Activated T-cell treated with anti-CD3 and anti-CD28 coated beads, Interleukin-2, amount 50 U/mL, for 72 hours (primary cell): ENCODE data around the gene OTOF. TPM values are rescaled to one million over a fixed set of nuclear protein-coding genes. Genes with fewer than 3 reads are reported as not detected.

ENCODE experiments used
- ATAC-seq, 2 donors: fragments of 150-1000 bp; cut with Tn5 transposase; replicated peaks in 1 of 2; 2 replicates each; pipeline ENCODE4 v1.10.0; 2021; ENCODE audit warnings: moderate library complexity in 2 of 2, mild to moderate bottlenecking in 1 of 2
- DNase-seq, 2 donors: peaks; one replicate each; pipeline ENCODE4 v3.0.0; 2021 to 2022; ENCODE audit warnings: mixed read lengths in 1 of 2
- H3K27ac Mint-ChIP-seq: one replicate; pipeline ENCODE4 v1.8.0; 2022; ENCODE audit warnings: mild to moderate bottlenecking, moderate library complexity, mixed read lengths
- H3K27me3 Mint-ChIP-seq: one replicate; pipeline ENCODE4 v1.8.0; 2022; ENCODE audit warnings: low read depth, mixed read lengths
- H3K36me3 Mint-ChIP-seq, 2 donors: one replicate each; pipeline ENCODE4 v1.8.0; 2022; ENCODE audit warnings: mixed read lengths in 2 of 2, mild to moderate bottlenecking in 1 of 2; ENCODE audit not compliant: insufficient read depth in 2 of 2
- H3K4me1 Mint-ChIP-seq: one replicate; pipeline ENCODE4 v1.8.0; 2022; ENCODE audit warnings: low read depth, mixed read lengths
- H3K4me3 Mint-ChIP-seq, 2 donors: one replicate each; pipeline ENCODE4 v1.8.0; 2022; ENCODE audit warnings: mild to moderate bottlenecking in 2 of 2, mixed read lengths in 2 of 2, moderate library complexity in 2 of 2
- H3K9me3 Mint-ChIP-seq, 2 donors: one replicate each; pipeline ENCODE4 v1.8.0; 2022; ENCODE audit warnings: mixed read lengths in 2 of 2
- total RNA-seq, 2 donors: library from RNA; stranded (reverse); gene quantifications; one replicate each; pipeline ENCODE4 v1.2.3, GENCODE V29; 2022

Gene OTOF
- total RNA-seq, 2 donors from 2014 or later = 1.6 to 4.7 TPM

DNA sequence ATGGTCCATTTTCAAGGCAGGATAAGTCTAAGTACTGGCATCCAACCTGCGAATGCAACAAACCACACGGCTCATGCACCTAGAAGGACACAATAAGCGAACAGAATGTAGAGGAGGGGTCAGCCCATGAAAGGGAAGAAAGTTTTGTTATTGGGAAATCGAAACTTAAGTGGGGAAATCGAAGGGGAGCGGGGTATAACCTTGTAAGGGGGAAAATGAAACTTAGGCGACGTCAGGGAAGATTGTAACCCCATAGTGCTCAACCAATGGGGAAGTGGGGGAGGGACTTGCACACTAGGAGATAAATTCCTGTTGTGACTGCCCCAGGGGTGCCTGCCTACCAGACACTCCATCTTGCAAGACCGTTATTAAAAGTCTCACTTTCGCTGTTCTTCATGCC is 15.6 kb upstream of the OTOF start:
- Mint-ChIP-seq H3K27me3 (no peaks in the 10 kb centered on the region), H3K4me3 (no peak overlapping the region), H3K36me3 (no peaks in the 10 kb centered on the region), H3K4me1 (peaks cover 8% of the 10 kb centered on the region), H3K9me3 (no peaks in the 10 kb centered on the region), H3K27ac (no peak overlapping the region)
- DNase-seq = no peak
- ATAC-seq = peak in 1 of 2 donors; percentile 70

DNA sequence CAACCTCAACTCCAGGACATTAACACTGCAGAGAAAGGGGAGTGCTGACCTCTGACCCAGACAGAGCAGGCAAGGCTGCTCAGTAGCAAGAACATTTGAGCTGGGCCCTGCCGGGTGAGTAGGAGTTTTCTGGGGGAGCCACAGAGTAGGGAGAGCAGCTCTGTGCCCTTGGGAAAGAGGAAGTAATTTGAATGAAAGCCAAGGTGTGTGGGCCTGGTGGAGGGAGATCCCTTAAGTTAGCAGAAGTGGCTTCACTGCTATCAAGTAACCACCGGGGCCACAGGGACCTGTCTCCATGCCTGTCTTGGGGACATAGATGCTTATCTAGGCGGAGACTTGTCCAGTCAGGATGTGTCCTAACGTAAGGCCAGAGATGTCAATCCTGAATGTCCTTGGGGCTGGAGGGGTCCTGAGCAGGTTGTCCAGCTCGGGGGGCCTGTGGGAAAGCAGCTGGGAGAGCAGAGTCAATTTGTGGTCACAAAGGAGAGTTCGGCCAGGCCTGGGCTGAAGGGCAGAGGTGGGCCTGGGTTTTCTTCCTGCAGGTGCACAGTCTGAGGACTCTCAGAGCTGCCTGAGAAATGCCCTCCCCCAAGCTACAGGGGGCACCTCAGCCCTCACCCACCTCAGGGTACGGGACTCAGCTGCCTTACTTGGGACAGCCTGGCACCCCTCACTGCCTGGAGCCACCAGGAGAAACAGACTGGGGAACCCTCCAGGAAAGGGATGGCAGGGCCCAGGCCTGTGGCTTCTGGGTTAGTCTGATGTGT is 15.0 kb upstream of the OTOF start:
- Mint-ChIP-seq H3K36me3 (no peaks in the 10 kb centered on the region), H3K4me3 (no peak overlapping the region), H3K27me3 (no peaks in the 10 kb centered on the region), H3K4me1 (peaks cover 8% of the 10 kb centered on the region), H3K9me3 (no peaks in the 10 kb centered on the region), H3K27ac (no peak overlapping the region)
- DNase-seq = no peak
- ATAC-seq = no peak

DNA sequence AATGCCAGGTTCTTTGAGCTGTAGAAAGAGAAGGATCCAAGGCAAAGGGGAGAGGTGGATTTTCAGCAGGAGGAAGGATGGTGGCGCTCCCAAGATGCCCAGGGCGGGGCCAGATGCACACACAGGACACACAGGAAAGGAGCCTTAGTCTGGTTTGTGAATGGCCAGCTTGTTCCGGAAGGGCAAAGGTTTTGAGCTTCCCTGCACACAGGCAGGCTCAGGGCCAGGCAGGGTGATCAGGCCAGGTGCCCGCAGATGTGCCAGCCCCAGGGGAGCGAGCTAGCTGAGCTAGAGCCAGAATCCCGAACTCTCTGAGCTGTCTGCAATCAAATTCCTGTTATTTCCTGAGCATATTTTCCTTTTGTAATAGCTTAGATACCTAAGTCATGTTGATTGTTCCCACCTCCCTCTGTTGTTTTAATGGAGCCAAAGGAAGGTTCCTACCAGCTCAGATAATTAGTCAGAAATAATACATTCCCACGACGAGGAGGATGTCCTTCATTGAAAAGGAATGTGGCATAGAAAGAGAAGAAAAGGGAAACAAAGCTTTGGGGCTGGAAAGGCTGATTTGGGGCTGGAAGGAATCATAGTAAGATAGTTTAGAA is 13.7 kb upstream of the OTOF start:
- DNase-seq = no peak
- H3K36me3 Mint-ChIP-seq = no peaks in the 10 kb centered on the region
- peaks cover 8% of the 10 kb centered on the region for H3K4me1 Mint-ChIP-seq
- no peak for ATAC-seq
- no peaks in the 10 kb centered on the region for H3K9me3 Mint-ChIP-seq
- H3K27ac Mint-ChIP-seq = no peak overlapping the region
- H3K27me3 Mint-ChIP-seq = no peaks in the 10 kb centered on the region
- H3K4me3 Mint-ChIP-seq = no peak overlapping the region

DNA sequence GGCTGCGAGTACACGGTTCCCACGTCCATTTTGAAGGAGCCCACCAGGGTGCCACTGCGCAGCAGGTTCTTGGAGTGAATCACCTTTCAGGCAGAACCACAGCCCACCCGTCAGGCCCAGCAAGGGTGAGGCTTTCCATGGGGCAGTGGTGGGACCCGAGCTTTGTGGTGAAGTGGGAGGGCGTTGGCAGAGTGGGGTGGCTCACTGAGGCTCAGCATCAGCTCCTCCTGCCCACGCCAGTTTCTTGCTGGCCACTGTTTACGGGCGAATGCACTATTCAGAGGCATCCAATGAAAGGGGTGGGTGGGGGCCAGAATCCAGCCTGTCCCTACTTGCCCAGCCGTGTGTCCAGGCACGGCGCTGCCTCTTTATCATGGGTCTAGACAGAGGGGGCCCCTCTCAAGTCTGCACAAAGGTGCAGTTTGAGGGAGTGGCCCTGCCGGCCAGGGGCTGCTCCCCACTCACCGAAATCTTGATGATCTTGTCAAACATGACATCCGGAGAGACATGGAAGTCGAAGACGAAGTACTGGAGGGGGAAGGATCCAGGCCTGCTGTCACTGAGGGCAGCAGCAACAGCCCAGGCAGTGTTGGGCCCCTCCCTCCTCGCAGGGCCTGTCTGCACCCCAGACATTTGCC is 11.4 kb upstream of the OTOF start:
- H3K9me3 Mint-ChIP-seq = no peaks in the 10 kb centered on the region
- no peaks in the 10 kb centered on the region for H3K27me3 Mint-ChIP-seq
- H3K4me1 Mint-ChIP-seq = peaks cover 8% of the 10 kb centered on the region
- DNase-seq (no peak), ATAC-seq (no peak)
- H3K36me3 Mint-ChIP-seq = no peaks in the 10 kb centered on the region
- H3K4me3 Mint-ChIP-seq = no peak overlapping the region
- H3K27ac Mint-ChIP-seq = no peak overlapping the region

DNA sequence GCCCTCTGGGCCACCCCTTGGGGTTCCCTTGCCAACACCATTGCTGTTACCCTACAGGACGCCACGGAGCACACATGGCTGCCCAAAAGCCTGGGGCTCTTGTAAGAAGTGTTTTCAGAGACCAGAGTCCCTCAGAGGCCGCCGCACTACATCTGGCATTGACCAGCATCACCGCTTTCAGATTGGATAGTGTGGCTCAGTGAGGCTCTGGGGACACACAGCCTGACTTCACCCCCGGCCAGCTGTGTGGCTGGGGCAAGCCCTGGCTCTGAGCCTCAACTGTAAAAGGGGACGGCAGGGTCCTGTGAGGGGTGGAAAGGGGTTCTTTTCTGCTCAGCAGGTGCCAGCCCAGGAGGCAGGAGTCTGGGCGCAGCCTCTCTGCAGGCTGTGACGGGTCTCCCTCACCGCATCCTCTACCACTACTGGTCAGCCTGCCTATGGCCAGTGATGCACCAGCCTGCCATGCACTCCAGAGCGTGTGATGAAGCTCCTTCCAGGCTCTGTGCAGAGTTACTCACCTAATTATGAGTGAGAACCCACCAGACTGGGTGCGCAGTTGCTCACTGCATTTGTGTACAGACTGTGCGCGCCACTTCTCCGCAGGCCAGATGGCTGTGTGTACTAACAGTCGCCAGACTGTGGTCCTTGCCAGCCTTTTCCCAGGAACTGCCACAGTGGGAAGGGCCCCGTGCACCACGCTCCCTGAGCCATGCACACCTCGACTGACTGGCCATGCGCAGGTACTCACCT is 10.7 kb upstream of the OTOF start:
- Mint-ChIP-seq H3K4me1 (peaks cover 4% of the 10 kb centered on the region), H3K27me3 (no peaks in the 10 kb centered on the region)
- no peak for DNase-seq

DNA sequence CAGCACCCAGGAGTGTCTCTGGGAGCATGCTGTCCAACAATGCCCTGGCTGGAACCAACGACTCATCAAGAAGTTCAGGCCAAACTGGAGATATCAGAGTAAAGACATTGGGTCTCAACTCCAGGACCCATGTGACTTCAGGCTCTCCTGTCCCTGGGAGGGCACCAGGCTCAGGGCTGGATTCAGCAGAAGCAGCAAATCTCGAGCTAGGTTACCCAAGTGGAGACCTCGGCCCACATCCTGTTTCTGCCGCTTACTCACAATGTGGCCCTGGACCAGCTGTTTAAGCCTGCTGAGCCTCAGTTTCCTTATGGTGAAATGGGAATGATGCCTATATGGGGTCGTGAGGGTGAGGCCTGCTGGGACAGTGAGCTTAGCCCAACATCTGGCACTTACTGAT is 9.3 kb upstream of the OTOF start:
- no peaks in the 10 kb centered on the region for H3K36me3 Mint-ChIP-seq
- H3K4me3 Mint-ChIP-seq = no peak overlapping the region
- no peaks in the 10 kb centered on the region for H3K27me3 Mint-ChIP-seq
- H3K4me1 Mint-ChIP-seq = no peaks in the 10 kb centered on the region
- H3K9me3 Mint-ChIP-seq = no peaks in the 10 kb centered on the region
- ATAC-seq = peak; percentile 19 to 23
- H3K27ac Mint-ChIP-seq = no peak overlapping the region
- DNase-seq = no peak

More for the DNA sequence above, 10.7 kb upstream of the OTOF start:
- H3K36me3 Mint-ChIP-seq = no peaks in the 10 kb centered on the region
- H3K4me3 Mint-ChIP-seq = no peak overlapping the region
- H3K27ac Mint-ChIP-seq = no peak overlapping the region
- no peaks in the 10 kb centered on the region for H3K9me3 Mint-ChIP-seq
- no peak for ATAC-seq

DNA sequence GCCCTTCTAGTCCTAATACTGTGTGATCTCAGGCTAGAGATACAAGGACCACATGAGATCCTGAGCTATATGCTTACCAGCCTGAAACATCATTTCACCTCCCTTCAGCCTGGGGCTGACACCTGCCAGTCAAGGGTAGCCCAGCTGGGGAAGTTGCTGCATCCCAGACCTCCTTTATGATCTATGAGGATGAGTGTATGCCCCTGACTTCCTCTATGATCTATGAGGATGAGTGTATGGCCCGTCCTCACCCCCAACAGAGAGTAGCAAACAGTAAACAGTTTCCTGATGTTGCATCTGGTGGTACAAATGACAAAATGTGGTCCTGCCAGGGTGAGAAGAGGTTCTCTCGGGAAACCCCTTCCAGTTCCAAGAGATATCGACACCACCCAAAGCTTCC is 8.9 kb upstream of the OTOF start:
- Mint-ChIP-seq H3K9me3 (no peaks in the 10 kb centered on the region), H3K27me3 (no peaks in the 10 kb centered on the region), H3K4me3 (no peak overlapping the region), H3K27ac (no peak overlapping the region), H3K4me1 (no peaks in the 10 kb centered on the region), H3K36me3 (no peaks in the 10 kb centered on the region)
- DNase-seq = no peak
- peak; percentile 39 to 56 for ATAC-seq

DNA sequence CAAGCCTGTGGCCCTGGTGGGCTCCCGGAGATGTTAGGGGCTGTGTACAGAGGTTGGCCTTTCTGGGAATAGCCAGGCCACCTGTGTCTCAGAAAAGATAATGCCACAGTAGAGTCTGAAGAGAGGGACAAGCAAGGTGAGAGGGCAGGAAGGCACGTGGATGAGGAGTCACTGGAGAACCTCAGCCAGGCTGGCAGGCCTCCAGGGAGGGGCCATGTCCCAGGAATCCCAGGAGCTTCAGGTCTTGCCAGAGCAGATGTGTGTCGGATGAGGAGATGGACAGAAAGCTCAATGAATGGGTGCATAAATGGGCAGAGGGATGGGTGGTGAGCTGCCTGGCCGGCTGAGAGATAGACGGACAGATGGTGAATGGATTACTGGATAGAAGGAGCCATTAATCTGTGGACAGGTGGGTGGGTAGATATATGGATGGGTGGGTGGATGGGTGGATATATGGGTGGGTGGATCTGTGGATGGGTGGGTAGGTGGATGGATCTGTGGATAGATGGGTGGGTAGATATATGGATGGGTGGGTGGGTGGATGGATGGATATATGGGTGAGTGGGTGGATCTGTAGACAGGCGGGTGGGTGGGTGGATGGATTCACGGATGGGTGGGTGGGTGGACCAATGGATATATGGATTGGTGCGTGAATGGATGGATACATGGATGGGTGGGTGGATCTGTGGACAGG is 7.9 kb upstream of the OTOF start:
- no peak for ATAC-seq
- H3K9me3 Mint-ChIP-seq = no peaks in the 10 kb centered on the region
- no peaks in the 10 kb centered on the region for H3K36me3 Mint-ChIP-seq

DNA sequence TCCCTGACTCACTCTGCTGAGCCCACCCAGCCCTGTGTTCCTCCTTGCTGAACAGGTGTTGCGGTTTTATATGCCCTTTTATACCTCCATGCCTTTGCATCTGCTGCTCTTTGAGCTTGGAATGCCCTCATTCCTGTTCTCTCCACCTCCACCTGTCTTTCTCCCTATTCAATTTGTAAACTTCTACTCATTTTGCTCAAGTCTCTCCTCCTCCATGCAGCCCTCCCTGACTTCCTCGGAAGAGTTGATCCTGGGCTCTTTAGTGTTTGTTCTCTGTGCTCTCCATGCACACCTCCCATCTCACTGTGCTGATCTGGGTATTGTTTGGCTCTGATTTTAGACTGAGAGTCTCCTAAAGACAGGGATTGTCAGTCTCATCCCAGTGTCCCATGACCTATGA is 7.2 kb upstream of the OTOF start:
- ATAC-seq = no peak
- Mint-ChIP-seq H3K9me3 (no peaks in the 10 kb centered on the region), H3K27me3 (no peaks in the 10 kb centered on the region), H3K27ac (no peak overlapping the region), H3K4me1 (no peaks in the 10 kb centered on the region), H3K4me3 (no peak overlapping the region), H3K36me3 (no peaks in the 10 kb centered on the region)
- no peak for DNase-seq

More for the DNA sequence above, 7.9 kb upstream of the OTOF start:
- no peak for DNase-seq
- no peaks in the 10 kb centered on the region for H3K4me1 Mint-ChIP-seq
- no peak overlapping the region for H3K4me3 Mint-ChIP-seq
- H3K27ac Mint-ChIP-seq = no peak overlapping the region
- no peaks in the 10 kb centered on the region for H3K27me3 Mint-ChIP-seq

DNA sequence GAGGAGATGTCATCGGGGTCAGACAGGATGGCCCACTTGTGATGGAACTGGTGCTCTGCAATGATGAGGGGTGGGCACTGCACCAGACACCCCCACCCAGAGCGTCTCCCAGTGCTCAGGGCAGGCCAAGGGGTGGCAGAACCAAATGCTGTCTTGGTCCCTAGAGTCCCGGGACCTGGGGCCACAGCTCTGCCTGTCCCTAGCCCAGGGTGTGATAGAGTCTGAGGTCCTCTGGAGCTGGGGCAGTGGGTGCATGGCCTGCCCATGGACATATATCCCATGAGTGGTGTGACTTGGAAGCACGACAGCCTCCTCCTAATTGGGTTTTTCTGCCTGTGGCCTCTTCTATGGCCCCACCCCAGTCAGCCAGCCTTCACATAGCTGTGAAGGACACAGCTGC is 6.7 kb upstream of the OTOF start:
- Mint-ChIP-seq H3K36me3 (no peaks in the 10 kb centered on the region), H3K27ac (no peak overlapping the region), H3K27me3 (no peaks in the 10 kb centered on the region), H3K9me3 (no peaks in the 10 kb centered on the region), H3K4me1 (no peaks in the 10 kb centered on the region), H3K4me3 (no peak overlapping the region)
- DNase-seq = no peak
- ATAC-seq = no peak

DNA sequence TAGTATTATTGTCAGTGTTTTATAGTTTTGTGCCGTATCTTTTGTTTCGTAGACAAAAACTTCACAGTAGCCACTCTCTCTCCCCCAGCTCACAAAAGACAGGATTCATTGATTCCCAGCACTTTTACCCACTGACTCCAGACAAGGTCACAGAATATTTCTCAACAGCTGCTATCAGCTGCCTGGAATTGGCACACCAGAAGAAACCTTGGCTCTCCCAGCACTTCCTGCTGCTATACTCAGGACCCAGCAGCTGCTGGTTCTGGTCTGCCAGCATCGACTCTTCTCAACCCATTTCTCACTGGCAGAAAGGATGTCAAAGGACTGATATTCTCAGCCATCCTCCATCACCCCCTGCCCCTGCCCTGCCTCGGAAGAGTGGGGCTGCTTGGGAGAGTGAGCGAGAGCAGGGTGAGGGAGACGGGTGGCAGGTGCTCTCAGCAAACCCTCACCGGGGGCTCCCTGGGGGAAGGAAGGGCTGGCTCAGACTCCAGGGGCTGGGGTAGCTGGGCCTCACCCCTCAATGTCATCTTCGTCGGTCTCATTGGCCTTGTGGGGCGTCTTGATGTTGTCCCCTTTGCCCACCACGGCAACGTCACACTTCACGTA is 6.1 kb upstream of the OTOF start:
- H3K4me1 Mint-ChIP-seq = no peaks in the 10 kb centered on the region

DNA sequence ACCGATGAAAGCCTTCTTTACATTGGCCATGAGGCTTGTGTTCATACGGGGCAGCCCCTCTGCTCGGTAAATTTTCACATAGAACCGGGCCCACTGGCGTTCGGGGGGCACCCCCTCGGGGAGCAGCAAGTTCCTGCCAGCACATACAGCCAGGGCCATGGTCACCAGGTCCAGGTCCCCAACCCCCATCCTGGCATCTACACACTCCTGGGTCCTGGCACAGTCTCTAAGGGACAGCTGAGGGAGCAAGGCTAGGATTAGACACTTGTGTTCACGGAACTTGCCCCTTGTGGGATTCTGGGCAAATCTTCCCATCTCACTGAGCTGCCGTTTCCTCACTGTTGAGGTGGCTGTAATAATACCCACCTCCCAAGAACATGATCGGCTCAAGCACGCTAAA is 5.6 kb upstream of the OTOF start:
- Mint-ChIP-seq H3K27ac (no peak overlapping the region), H3K4me1 (no peaks in the 10 kb centered on the region), H3K4me3 (no peak overlapping the region), H3K36me3 (no peaks in the 10 kb centered on the region), H3K27me3 (no peaks in the 10 kb centered on the region), H3K9me3 (no peaks in the 10 kb centered on the region)
- ATAC-seq = no peak
- DNase-seq = no peak

More for the DNA sequence above, 6.1 kb upstream of the OTOF start:
- no peak for ATAC-seq
- Mint-ChIP-seq H3K4me3 (no peak overlapping the region), H3K9me3 (no peaks in the 10 kb centered on the region), H3K27ac (no peak overlapping the region), H3K27me3 (no peaks in the 10 kb centered on the region), H3K36me3 (no peaks in the 10 kb centered on the region)
- no peak for DNase-seq
